SK-N-SH treated with all-trans-retinoic acid at 6 μM for 48 hours (cell line): ENCODE results near the gene WFDC11.

Experiments used
- ARNTL ChIP-seq: fragments of 450-650 bp; formaldehyde crosslinking; IDR thresholded peaks from 2 replicates; pipeline ENCODE4 v1.5.0; 2020; ENCODE audit warnings: low read depth, mild to moderate bottlenecking, moderate library complexity, borderline replicate concordance
- ESRRG ChIP-seq: fragments of 250-450 bp; sonication (Bioruptor Pico); IDR thresholded peaks from 2 replicates; pipeline ENCODE4 v1.6.1; 2021; ENCODE audit warnings: mild to moderate bottlenecking
- ISL1 ChIP-seq: fragments of 250-450 bp; sonication (Bioruptor Pico); IDR thresholded peaks from 2 replicates; pipeline ENCODE4 v2.1.2; 2022; ENCODE audit warnings: mild to moderate bottlenecking, moderate library complexity
- OSR1 ChIP-seq: fragments of 250-450 bp; sonication (Bioruptor Pico); IDR thresholded peaks from 2 replicates; pipeline ENCODE4 v1.8.0; 2022; ENCODE audit warnings: moderate library complexity, mild to moderate bottlenecking, inconsistent platforms
- PPARA ChIP-seq: fragments of 250-450 bp; sonication (Bioruptor Pico); IDR thresholded peaks from 2 replicates; pipeline ENCODE4 v1.5.0; 2020; ENCODE audit warnings: mild to moderate bottlenecking, borderline replicate concordance
- RARB ChIP-seq: fragments of 250-450 bp; sonication (Bioruptor Pico); IDR thresholded peaks from 2 replicates; pipeline ENCODE4 v1.8.0; 2021; ENCODE audit warnings: mild to moderate bottlenecking, moderate library complexity
- SNAI2 ChIP-seq: fragments of 250-450 bp; sonication (Bioruptor Pico); IDR thresholded peaks from 2 replicates; pipeline ENCODE4 v1.5.0; 2020; ENCODE audit warnings: mild to moderate bottlenecking, moderate library complexity
- TCF4 ChIP-seq: fragments of 250-450 bp; sonication (Bioruptor Pico); IDR thresholded peaks from 2 replicates; pipeline ENCODE4 v1.8.0; 2021; ENCODE audit warnings: mild to moderate bottlenecking, moderate library complexity, borderline replicate concordance
- ZC3H10 ChIP-seq: fragments of 250-450 bp; sonication (Bioruptor Pico); IDR thresholded peaks from 2 replicates; pipeline ENCODE4 v1.5.1; 2021; ENCODE audit warnings: mild to moderate bottlenecking, moderate library complexity
- ZFP3 ChIP-seq: fragments of 250-450 bp; sonication (Bioruptor Pico); IDR thresholded peaks from 2 replicates; pipeline ENCODE4 v1.5.0; 2020; ENCODE audit warnings: mild to moderate bottlenecking, moderate library complexity
- ZNF70 ChIP-seq: fragments of 450-650 bp; formaldehyde crosslinking; IDR thresholded peaks from 2 replicates; pipeline ENCODE4 v1.5.0; 2020; ENCODE audit warnings: mild to moderate bottlenecking, moderate library complexity
- ZNF8 ChIP-seq: fragments of 450-650 bp; formaldehyde crosslinking; IDR thresholded peaks from 2 replicates; pipeline ENCODE4 v1.5.0; 2020; ENCODE audit warnings: mild to moderate bottlenecking, moderate library complexity
- TF ChIP-seq, protein P1 (sequence below): fragments of 250-450 bp; sonication (Bioruptor Pico); IDR thresholded peaks from 2 replicates; pipeline ENCODE4 v1.5.1; 2020; ENCODE audit warnings: low read depth, mild to moderate bottlenecking, moderate library complexity
- TF ChIP-seq, protein P2 (sequence below): fragments of 250-450 bp; sonication (Bioruptor Pico); IDR thresholded peaks from 2 replicates; pipeline ENCODE4 v1.8.0; 2020; ENCODE audit warnings: mild to moderate bottlenecking, moderate library complexity, borderline replicate concordance

DNA sequence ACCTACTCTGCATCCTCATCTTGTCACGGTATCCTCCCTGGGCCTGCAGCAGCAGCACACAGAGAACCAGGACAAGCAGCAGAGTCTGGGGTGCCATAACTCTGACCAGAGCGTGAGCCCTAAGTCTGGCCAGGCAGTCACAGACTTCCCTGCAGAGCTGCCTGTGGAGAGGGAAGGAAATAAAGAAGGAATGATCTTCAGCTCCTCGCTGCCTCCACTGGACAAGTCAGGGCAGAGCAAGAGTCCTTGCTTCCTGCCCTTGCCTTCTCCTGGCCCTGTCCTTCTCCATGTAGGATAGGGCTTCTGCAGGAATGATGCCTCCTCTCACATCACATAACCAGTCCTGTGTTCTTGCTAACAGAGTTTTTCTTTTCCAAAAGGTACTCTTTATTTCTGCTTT is 15.9 kb upstream of the WFDC11 start:
- no peak for TF ChIP-seq ARNTL
- TF ChIP-seq SNAI2 (CRISPR knock-in tag), result no peak
- no peak for TF ChIP-seq TCF4
- no peak for TF ChIP-seq ZC3H10 (CRISPR knock-in tag)
- TF ChIP-seq ESRRG (CRISPR knock-in tag), result no peak
- TF ChIP-seq ZFP3 (CRISPR knock-in tag), result no peak
- TF ChIP-seq, protein P1, sequence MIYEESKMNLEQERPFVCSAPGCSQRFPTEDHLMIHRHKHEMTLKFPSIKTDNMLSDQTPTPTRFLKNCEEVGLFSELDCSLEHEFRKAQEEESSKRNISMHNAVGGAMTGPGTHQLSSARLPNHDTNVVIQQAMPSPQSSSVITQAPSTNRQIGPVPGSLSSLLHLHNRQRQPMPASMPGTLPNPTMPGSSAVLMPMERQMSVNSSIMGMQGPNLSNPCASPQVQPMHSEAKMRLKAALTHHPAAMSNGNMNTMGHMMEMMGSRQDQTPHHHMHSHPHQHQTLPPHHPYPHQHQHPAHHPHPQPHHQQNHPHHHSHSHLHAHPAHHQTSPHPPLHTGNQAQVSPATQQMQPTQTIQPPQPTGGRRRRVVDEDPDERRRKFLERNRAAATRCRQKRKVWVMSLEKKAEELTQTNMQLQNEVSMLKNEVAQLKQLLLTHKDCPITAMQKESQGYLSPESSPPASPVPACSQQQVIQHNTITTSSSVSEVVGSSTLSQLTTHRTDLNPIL (CRISPR knock-in tag), result no peak
- TF ChIP-seq, protein P2, sequence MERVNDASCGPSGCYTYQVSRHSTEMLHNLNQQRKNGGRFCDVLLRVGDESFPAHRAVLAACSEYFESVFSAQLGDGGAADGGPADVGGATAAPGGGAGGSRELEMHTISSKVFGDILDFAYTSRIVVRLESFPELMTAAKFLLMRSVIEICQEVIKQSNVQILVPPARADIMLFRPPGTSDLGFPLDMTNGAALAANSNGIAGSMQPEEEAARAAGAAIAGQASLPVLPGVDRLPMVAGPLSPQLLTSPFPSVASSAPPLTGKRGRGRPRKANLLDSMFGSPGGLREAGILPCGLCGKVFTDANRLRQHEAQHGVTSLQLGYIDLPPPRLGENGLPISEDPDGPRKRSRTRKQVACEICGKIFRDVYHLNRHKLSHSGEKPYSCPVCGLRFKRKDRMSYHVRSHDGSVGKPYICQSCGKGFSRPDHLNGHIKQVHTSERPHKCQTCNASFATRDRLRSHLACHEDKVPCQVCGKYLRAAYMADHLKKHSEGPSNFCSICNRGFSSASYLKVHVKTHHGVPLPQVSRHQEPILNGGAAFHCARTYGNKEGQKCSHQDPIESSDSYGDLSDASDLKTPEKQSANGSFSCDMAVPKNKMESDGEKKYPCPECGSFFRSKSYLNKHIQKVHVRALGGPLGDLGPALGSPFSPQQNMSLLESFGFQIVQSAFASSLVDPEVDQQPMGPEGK (CRISPR knock-in tag), result no peak
- TF ChIP-seq ISL1 (CRISPR knock-in tag), result no peak
- no peak for TF ChIP-seq ZNF8 (CRISPR knock-in tag)
- no peak for TF ChIP-seq PPARA (CRISPR knock-in tag)
- no peak for TF ChIP-seq ZNF70 (CRISPR knock-in tag)
- TF ChIP-seq OSR1 (CRISPR knock-in tag), result no peak
- TF ChIP-seq RARB (CRISPR knock-in tag), result no peak
